Breast epithelium (tissue), 3 donors: ENCODE data around the gene KRT3.

Experiments used
- POLR2A ChIP-seq: fragments of 450-650 bp; IDR thresholded peaks from one replicate; pipeline ENCODE4 v1.6.1; 2016; ENCODE audit warnings: antibody characterized with exemption, mild to moderate bottlenecking, moderate library complexity
- TF ChIP-seq, protein P1 (sequence below), 3 donors: fragments of 450-650 bp; IDR thresholded peaks; one replicate each; pipeline ENCODE4 v1.5.1; 2016 to 2017; ENCODE audit warnings: antibody characterized with exemption in 3 of 3, mild to moderate bottlenecking in 3 of 3, moderate library complexity in 3 of 3

DNA sequence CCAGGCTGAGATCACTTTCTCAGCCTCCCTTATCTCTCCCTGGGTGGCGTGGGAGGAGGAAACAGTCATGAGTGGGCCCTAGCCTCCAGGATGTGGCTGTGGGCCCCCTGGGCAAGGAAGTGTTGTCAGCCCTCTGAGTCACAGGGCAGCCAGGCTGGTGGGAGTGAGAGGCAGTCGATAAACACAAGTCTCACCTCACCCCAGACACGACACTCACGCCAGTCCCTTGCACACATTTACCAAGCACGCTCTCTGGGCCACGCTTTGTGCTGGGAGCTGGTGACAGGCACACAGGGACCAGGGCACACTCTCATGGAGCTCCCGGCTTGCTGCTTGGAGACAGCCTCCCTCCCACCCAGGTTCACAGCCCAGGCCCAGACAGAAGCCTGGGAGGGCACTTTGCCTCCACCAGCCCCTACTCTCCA lies 40.1 kb upstream of the KRT3 start:
- TF ChIP-seq, protein P1, sequence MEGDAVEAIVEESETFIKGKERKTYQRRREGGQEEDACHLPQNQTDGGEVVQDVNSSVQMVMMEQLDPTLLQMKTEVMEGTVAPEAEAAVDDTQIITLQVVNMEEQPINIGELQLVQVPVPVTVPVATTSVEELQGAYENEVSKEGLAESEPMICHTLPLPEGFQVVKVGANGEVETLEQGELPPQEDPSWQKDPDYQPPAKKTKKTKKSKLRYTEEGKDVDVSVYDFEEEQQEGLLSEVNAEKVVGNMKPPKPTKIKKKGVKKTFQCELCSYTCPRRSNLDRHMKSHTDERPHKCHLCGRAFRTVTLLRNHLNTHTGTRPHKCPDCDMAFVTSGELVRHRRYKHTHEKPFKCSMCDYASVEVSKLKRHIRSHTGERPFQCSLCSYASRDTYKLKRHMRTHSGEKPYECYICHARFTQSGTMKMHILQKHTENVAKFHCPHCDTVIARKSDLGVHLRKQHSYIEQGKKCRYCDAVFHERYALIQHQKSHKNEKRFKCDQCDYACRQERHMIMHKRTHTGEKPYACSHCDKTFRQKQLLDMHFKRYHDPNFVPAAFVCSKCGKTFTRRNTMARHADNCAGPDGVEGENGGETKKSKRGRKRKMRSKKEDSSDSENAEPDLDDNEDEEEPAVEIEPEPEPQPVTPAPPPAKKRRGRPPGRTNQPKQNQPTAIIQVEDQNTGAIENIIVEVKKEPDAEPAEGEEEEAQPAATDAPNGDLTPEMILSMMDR (IDR thresholded peaks at IDR 0.05): no peak
- no peak for TF ChIP-seq POLR2A
